ENCODE data around the gene ETV4. TPM values are rescaled to one million over a fixed set of nuclear protein-coding genes. Genes with fewer than 3 reads are reported as not detected.

The ETV4 gene
- total RNA-seq, 6 experiments from 2014 or later: 0.42 to 1.4 (median 0.80) TPM; not detected in 1

DNA sequence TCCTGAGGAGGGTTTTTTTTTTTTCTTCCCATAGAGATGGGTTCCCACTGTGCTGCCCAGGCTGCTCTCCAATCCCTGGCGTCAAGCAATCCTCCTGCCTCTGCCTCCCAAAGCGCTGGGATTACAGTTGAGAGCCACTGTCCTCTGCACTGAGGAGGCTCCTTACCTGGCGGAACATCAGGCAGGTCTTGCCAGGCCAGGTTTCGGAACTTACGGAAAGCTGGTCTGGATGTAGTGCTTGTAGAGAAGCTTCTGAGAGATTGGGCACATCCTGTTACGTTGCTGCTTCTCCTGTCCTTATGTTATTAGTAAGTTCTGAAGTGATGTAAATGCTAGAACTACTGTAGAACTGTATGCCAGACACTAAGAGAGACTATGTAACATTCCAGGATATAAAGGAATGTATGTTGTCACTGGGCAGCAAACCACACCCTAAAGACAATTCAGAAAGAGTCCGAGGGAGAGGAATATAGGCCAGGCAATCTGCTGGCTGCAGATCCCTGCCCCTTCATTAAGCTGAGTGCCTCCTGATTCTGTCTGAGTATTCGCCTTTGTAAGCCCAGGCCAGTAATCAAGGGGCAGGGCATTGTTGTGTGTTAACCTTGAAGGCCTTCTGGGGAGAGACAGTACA is 21.1 kb downstream of the ETV4 start:
- intact Hi-C loops (cut with DNase I): no loop called here

DNA sequence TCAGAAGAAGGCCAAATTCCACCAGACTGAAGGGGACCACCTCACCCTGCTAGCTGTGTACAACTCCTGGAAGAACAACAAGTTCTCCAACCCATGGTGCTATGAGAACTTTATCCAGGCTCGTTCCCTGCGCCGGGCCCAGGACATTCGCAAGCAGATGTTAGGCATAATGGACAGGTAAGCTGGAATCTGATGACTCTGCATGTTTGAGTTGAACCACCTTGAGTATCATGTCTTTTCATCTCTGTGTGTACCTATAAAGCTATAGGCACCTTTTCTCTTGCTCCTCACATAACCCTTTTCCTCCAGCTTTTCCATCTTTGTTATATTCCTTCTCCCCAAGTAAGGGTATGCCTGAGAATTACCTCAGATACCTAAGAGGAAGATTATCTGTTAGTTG is 24.8 kb downstream of the ETV4 start:
- DNase-seq: no peak
- no peaks in the 10 kb centered on the region for H3K27me3 ChIP-seq
- TF ChIP-seq POLR2A (IDR thresholded peaks at IDR 0.05): no peak
- TF ChIP-seq, protein P1, sequence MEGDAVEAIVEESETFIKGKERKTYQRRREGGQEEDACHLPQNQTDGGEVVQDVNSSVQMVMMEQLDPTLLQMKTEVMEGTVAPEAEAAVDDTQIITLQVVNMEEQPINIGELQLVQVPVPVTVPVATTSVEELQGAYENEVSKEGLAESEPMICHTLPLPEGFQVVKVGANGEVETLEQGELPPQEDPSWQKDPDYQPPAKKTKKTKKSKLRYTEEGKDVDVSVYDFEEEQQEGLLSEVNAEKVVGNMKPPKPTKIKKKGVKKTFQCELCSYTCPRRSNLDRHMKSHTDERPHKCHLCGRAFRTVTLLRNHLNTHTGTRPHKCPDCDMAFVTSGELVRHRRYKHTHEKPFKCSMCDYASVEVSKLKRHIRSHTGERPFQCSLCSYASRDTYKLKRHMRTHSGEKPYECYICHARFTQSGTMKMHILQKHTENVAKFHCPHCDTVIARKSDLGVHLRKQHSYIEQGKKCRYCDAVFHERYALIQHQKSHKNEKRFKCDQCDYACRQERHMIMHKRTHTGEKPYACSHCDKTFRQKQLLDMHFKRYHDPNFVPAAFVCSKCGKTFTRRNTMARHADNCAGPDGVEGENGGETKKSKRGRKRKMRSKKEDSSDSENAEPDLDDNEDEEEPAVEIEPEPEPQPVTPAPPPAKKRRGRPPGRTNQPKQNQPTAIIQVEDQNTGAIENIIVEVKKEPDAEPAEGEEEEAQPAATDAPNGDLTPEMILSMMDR (IDR thresholded peaks at IDR 0.05): no peak
- intact Hi-C loops (cut with DNase I): no loop called here
- no CpG with 5 or more reads among the region's 4 CpGs for WGBS (ENCODE audit: insufficient coverage, low coverage, low lambda C conversion rate, missing lambda C conversion rate)
- H3K36me3 ChIP-seq: peaks cover 5 to 90% (median 48%) of the 10 kb centered on the region in 4 donors
- H3K9me3 ChIP-seq: no peaks in the 10 kb centered on the region
- H3K4me1 ChIP-seq: no peaks in the 10 kb centered on the region
- H3K27ac ChIP-seq: no peak overlapping the region
- ATAC-seq: no peak
- H3K4me3 ChIP-seq: no peak overlapping the region

More for the DNA sequence above, 21.1 kb downstream of the ETV4 start:
- no peak overlapping the region for H3K4me3 ChIP-seq
- H3K9me3 ChIP-seq: no peaks in the 10 kb centered on the region
- H3K36me3 ChIP-seq: peaks cover 0 to 54% (median 34%) of the 10 kb centered on the region in 4 donors
- no peak for ATAC-seq
- WGBS (ENCODE audit: insufficient coverage, low coverage, low lambda C conversion rate, missing lambda C conversion rate): 78% methylated on average over 5 of the region's 8 CpGs
- H3K27ac ChIP-seq: no peak overlapping the region
- H3K4me1 ChIP-seq: peaks cover 0 to 4% (median 0%) of the 10 kb centered on the region in 4 donors
- TF ChIP-seq, protein P1 (IDR thresholded peaks at IDR 0.05): no peak
- TF ChIP-seq POLR2A (IDR thresholded peaks at IDR 0.05): no peak
- no peaks in the 10 kb centered on the region for H3K27me3 ChIP-seq
- DNase-seq: no peak

DNA sequence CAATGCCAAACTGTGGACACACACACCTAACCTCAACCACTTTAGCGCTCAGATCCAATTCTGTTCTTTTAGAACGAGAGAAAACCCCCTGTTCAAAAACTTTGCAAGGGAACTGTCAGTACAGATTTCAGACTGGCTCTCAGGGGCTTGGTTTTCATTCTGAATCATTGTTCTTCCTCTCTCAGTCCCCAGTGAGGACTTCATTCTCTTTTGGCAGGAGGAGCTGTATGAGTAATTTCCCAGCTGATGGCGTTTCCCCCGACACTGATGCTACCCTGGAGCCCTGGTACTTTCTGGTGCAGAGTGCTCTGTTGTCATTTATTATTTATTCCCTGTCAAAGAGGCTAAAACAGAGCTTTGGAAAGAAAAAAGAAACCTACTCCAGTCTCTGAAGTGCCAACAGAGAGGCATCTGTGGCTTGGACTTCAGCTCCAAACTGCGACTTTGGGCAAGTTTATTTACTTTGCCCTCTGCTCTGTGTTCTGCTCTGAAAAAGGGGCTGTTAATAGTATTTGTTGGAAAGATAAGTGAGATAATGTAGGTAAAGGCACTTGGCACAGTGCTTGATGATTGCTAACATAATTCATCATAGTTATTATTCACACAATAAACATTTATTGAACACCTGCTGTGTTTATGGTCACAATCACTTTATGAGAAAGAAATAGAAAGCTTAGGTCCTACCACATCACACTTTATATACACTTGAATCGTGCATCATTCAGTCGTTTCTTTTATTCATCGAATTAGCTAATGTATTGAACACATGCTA is 28.3 kb downstream of the ETV4 start:
- ATAC-seq: no peak
- 77% methylated on average over 8 of the region's 8 CpGs for WGBS (ENCODE audit: insufficient coverage, low coverage, low lambda C conversion rate, missing lambda C conversion rate)
- H3K27me3 ChIP-seq: no peaks in the 10 kb centered on the region
- no peak overlapping the region for H3K4me3 ChIP-seq
- H3K4me1 ChIP-seq: no peaks in the 10 kb centered on the region
- intact Hi-C loops (cut with DNase I): no loop called here
- H3K9me3 ChIP-seq: no peaks in the 10 kb centered on the region
- TF ChIP-seq, protein P1 (IDR thresholded peaks at IDR 0.05): no peak
- no peak for TF ChIP-seq POLR2A (IDR thresholded peaks at IDR 0.05)
- H3K27ac ChIP-seq: no peak overlapping the region
- DNase-seq: no peak
- H3K36me3 ChIP-seq: peaks cover 5 to 95% (median 39%) of the 10 kb centered on the region in 4 donors

DNA sequence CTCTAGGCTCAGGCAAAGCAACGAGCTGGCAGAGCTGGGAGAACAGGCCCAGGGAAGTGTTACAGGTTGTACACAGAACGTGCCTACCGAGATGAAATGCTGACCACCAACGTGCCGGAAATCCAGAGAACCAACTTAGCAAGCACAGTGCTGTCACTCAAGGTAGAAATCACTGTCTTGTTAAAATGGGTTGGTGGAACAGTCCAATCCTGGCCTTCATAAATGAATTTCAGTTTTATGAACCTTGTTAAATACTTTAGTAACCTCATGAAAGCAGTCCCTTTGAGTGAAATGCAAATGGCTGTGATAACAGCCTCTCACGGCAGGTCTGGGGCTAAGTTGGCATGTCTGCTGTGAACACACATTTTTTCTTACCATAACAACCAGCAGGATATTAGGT is 29.0 kb downstream of the ETV4 start:
- Histone ChIP-seq H3K4me1 (no peaks in the 10 kb centered on the region), H3K4me3 (no peak overlapping the region), H3K27me3 (no peaks in the 10 kb centered on the region), H3K9me3 (no peaks in the 10 kb centered on the region), H3K36me3 (peaks cover 5 to 95% (median 40%) of the 10 kb centered on the region in 4 donors), H3K27ac (no peak overlapping the region)
- DNase-seq: no peak
- 76% methylated on average over 6 of the region's 6 CpGs for WGBS (ENCODE audit: insufficient coverage, low coverage, low lambda C conversion rate, missing lambda C conversion rate)
- intact Hi-C loops (cut with DNase I): no loop called here
- no peak for TF ChIP-seq POLR2A (IDR thresholded peaks at IDR 0.05)
- TF ChIP-seq, protein P1 (IDR thresholded peaks at IDR 0.05): no peak
- no peak for ATAC-seq
